MM.1S (cell line): ENCODE data around the gene GBP3.

Experiments used
- DNase-seq: peaks from one replicate; pipeline ENCODE4 v3.0.0-alpha.2; 2015
- H2AFZ ChIP-seq: fragments of 300-600 bp; sonication (generic); 2 replicates; pipeline ENCODE4 v1.6.0; 2016; ENCODE audit warnings: antibody characterized with exemption, low read length
- H3F3A ChIP-seq: fragments of 300-600 bp; sonication (generic); 2 replicates; pipeline ENCODE4 v1.6.1; 2016; ENCODE audit warnings: mild to moderate bottlenecking, antibody characterized with exemption, low read length, moderate library complexity, mixed read lengths; ENCODE audit not compliant: insufficient read depth
- H3K27ac ChIP-seq: fragments of 300-600 bp; sonication (generic); 2 replicates; pipeline ENCODE4 v1.5.1; 2016; ENCODE audit warnings: mild to moderate bottlenecking, low read length
- H3K27me3 ChIP-seq: fragments of 300-600 bp; sonication (generic); replicated peaks from 2 replicates; pipeline ENCODE4 v1.6.0; 2016; ENCODE audit warnings: low read length; ENCODE audit not compliant: insufficient read depth
- H3K36me3 ChIP-seq: fragments of 300-600 bp; sonication (generic); replicated peaks from 2 replicates; pipeline ENCODE4 v1.6.1; 2016; ENCODE audit warnings: mild to moderate bottlenecking, low read length, mixed read lengths; ENCODE audit not compliant: insufficient read depth
- H3K4me1 ChIP-seq: fragments of 300-600 bp; sonication (generic); 2 replicates; pipeline ENCODE4 v1.6.1; 2016; ENCODE audit warnings: low read length, mixed read lengths
- H3K4me2 ChIP-seq: fragments of 300-600 bp; sonication (generic); 2 replicates; pipeline ENCODE4 v1.6.0; 2016; ENCODE audit warnings: low read depth, low read length
- H3K4me3 ChIP-seq: fragments of 300-600 bp; sonication (generic); 2 replicates; pipeline ENCODE4 v1.5.1; 2016; ENCODE audit warnings: low read length, mixed read lengths
- H3K79me2 ChIP-seq: fragments of 300-600 bp; sonication (generic); 2 replicates; pipeline ENCODE4 v1.6.1; 2016; ENCODE audit warnings: mixed run types, low read length, mixed read lengths
- H3K9ac ChIP-seq: fragments of 300-600 bp; sonication (generic); 2 replicates; pipeline ENCODE4 v1.6.1; 2016; ENCODE audit warnings: low read length, mixed read lengths
- H3K9me2 ChIP-seq: fragments of 300-600 bp; sonication (generic); replicated peaks from 2 replicates; pipeline ENCODE4 v1.6.1; 2016; ENCODE audit warnings: mild to moderate bottlenecking, low read length, mixed read lengths; ENCODE audit not compliant: insufficient read depth
- H3K9me3 ChIP-seq: fragments of 300-600 bp; sonication (generic); replicated peaks from 2 replicates; pipeline ENCODE4 v1.6.1; 2016; ENCODE audit warnings: mild to moderate bottlenecking, low read length, mixed read lengths; ENCODE audit not compliant: insufficient read depth
- H4K20me1 ChIP-seq: fragments of 300-600 bp; sonication (generic); 2 replicates; pipeline ENCODE4 v1.6.1; 2016; ENCODE audit warnings: mild to moderate bottlenecking, low read length, moderate library complexity, mixed read lengths; ENCODE audit not compliant: insufficient read depth
- CTCF ChIP-seq: fragments of 300-600 bp; sonication (generic); IDR thresholded peaks from 2 replicates; pipeline ENCODE4 v1.5.1; 2016; ENCODE audit warnings: antibody characterized with exemption, low read length, mixed read lengths
- EZH2 ChIP-seq: fragments of 300-600 bp; sonication (generic); optimal IDR thresholded peaks from 2 replicates; pipeline ENCODE3; 2017; ENCODE audit warnings: low read depth, mild to moderate bottlenecking, antibody characterized with exemption, low read length, mixed read lengths
- EZH2phosphoT487 ChIP-seq: fragments of 300-600 bp; sonication (generic); IDR thresholded peaks from 2 replicates; pipeline ENCODE4 v1.6.1; 2018; ENCODE audit warnings: antibody characterized with exemption, low read length

The GBP3 gene

DNA sequence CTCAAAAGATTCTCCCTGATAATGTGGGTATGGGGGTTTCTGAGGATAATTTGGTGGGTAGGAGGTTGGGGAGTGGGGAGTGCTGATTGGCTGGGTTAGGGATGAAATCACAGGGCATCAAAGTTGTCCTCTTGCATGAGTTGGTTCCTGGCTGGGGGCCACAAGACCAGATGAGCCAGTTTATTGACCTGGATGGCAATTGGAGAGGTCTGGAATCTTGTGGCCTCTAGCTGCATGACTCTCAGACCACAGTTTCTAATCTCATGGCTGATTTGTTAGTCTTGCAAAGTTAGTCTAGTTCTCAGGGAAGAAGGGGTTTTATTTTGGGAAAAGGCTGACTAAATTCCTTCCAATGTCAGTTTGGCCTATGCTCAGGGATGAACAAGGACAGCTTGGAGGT lies 45.6 kb upstream of the GBP3 start:
- H3K36me3 ChIP-seq, result no peaks in the 10 kb centered on the region
- H3K4me3 ChIP-seq, result no peak overlapping the region
- no peaks in the 10 kb centered on the region for H3K79me2 ChIP-seq
- H4K20me1 ChIP-seq, result no peaks in the 10 kb centered on the region
- no peak overlapping the region for H2AFZ ChIP-seq
- TF ChIP-seq EZH2phosphoT487, result no peak
- no peak for TF ChIP-seq CTCF
- TF ChIP-seq EZH2, result no peak
- no peaks in the 10 kb centered on the region for H3K27me3 ChIP-seq
- H3K4me2 ChIP-seq, result no peak overlapping the region
- H3K9me2 ChIP-seq, result no peaks in the 10 kb centered on the region
- no peak overlapping the region for H3K27ac ChIP-seq
- H3K4me1 ChIP-seq, result 0 out of 2 replicates have a peak, but pooled peaks cover 6% of the 10 kb centered on the region
- no peaks in the 10 kb centered on the region for H3K9me3 ChIP-seq
- no peak overlapping the region for H3K9ac ChIP-seq
- no peak for DNase-seq
- H3F3A ChIP-seq, result no peaks in the 10 kb centered on the region

GRCh38 chr1:89065079-89065868 lies 42.6 kb upstream of the GBP3 start, which contains the start of gene GBP1:
GBP1 (minus strand) TSS chr1:89065208; CDS start chr1:89063234, 1,974 bp downstream.
- Histone ChIP-seq H3K79me2 (no peaks in the 10 kb centered on the region), H3K4me1 (0 out of 2 replicates have a peak, but pooled peaks cover 6% of the 10 kb centered on the region), H3K27me3 (no peaks in the 10 kb centered on the region), H3K27ac (peak within 1 kb of the TSS; percentile 35; the same call in 1 of the 2 replicates), H3K36me3 (no peaks in the 10 kb centered on the region), H3K4me3 (peak within 1 kb of the TSS; percentile 81), H4K20me1 (no peaks in the 10 kb centered on the region), H3K9ac (peak within 1 kb of the TSS; percentile 58; the same call in 1 of the 2 replicates), H3K9me2 (no peaks in the 10 kb centered on the region), H3F3A (no peaks in the 10 kb centered on the region), H3K4me2 (peak within 1 kb of the TSS; percentile 84), H2AFZ (peak within 1 kb of the TSS; percentile 89), H3K9me3 (no peaks in the 10 kb centered on the region)
- DNase-seq, result peak; percentile 41
- TF ChIP-seq EZH2phosphoT487 (no peak), EZH2 (no peak), CTCF (no peak)

DNA sequence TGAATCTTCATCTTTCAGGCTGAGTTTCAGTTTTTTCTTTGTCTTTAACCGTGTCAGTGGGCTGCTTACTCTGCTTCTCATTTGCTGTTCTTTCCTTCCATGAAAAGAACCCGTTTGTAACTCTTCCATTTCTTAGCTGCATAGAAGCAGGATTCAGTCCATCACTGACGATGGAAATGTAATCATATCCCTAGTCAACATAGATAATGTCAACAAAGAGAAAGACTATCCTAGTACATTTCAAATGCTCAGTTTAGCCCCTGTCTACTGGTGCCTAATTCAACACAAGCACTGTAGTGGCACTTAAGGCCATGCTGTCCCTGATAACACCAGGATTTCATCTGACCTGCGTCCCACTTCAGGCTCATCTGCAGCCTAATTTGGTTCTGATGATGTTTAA lies 42.0 kb upstream of the GBP3 start:
- Histone ChIP-seq H3K4me2 (peak overlapping the region; percentile 84), H3K4me1 (0 out of 2 replicates have a peak, but pooled peaks cover 6% of the 10 kb centered on the region), H2AFZ (peak overlapping the region; percentile 89), H3F3A (no peaks in the 10 kb centered on the region), H3K27ac (peak overlapping the region; percentile 35; the same call in 1 of the 2 replicates), H3K79me2 (no peaks in the 10 kb centered on the region), H3K4me3 (peak overlapping the region; percentile 81), H3K9ac (peak overlapping the region; percentile 58; the same call in 1 of the 2 replicates), H3K27me3 (no peaks in the 10 kb centered on the region), H4K20me1 (no peaks in the 10 kb centered on the region), H3K36me3 (no peaks in the 10 kb centered on the region), H3K9me2 (no peaks in the 10 kb centered on the region), H3K9me3 (no peaks in the 10 kb centered on the region)
- TF ChIP-seq EZH2 (no peak), CTCF (no peak), EZH2phosphoT487 (no peak)
- DNase-seq, result no peak
